HG03066 (cell line): ENCODE results near the gene ATG13.

Experiments
- ATAC-seq: cut with Tn5 transposase; IDR thresholded peaks from one replicate; pipeline ENCODE4 v1.9.1; 2021; ENCODE audit warnings: low read depth; ENCODE audit not compliant: unreplicated experiment

ATG13 gene

GRCh38 chr11:46674463-46675287 is 57.3 kb downstream of the ATG13 start:
- no peak for ATAC-seq

GRCh38 chr11:46675288-46675851 is 58.0 kb downstream of the ATG13 start:
- ATAC-seq: no peak

- no peak for ATAC-seq
Observed at GRCh38 chr11:46675949-46676348, 58.6 kb downstream of the ATG13 start.

- no peak for ATAC-seq
Observed at GRCh38 chr11:46676436-46677158, 59.2 kb downstream of the ATG13 start.

GRCh38 chr11:46677169-46677568 is 59.8 kb downstream of the ATG13 start:
- ATAC-seq: no peak

- ATAC-seq: no peak
Observed at GRCh38 chr11:46677991-46678740, 60.8 kb downstream of the ATG13 start.

- ATAC-seq: no peak
Observed at GRCh38 chr11:46678741-46679130, 61.4 kb downstream of the ATG13 start.

- ATAC-seq: no peak
Observed at GRCh38 chr11:46679241-46680163, 62.1 kb downstream of the ATG13 start.

- no peak for ATAC-seq
Observed at GRCh38 chr11:46680164-46680760, 62.9 kb downstream of the ATG13 start.

- ATAC-seq: no peak
Observed at GRCh38 chr11:46680815-46681214, 63.5 kb downstream of the ATG13 start.

- ATAC-seq: no peak
Observed at GRCh38 chr11:46681814-46682213, 64.5 kb downstream of the ATG13 start.

GRCh38 chr11:46682773-46683752 is 65.7 kb downstream of the ATG13 start:
- no peak for ATAC-seq

GRCh38 chr11:46684367-46684766 is 67.0 kb downstream of the ATG13 start:
- no peak for ATAC-seq

- no peak for ATAC-seq
Observed at GRCh38 chr11:46686886-46687795, 69.8 kb downstream of the ATG13 start.

- ATAC-seq: no peak
Observed at GRCh38 chr11:46690702-46691101, 73.3 kb downstream of the ATG13 start.

GRCh38 chr11:46692450-46692849 is 75.1 kb downstream of the ATG13 start:
- ATAC-seq: no peak

- ATAC-seq: no peak
Observed at GRCh38 chr11:46693597-46694012, 76.3 kb downstream of the ATG13 start.
